KMS-11 (cell line): ENCODE data around the gene STAP2.

Source experiments
- H2AFZ ChIP-seq: fragments of 200-600 bp; sonication (generic); 2 replicates; pipeline ENCODE4 v1.6.1; 2016; ENCODE audit warnings: antibody characterized with exemption, mixed run types, low read depth
- H3K27ac ChIP-seq: fragments of 200-600 bp; sonication (generic); 2 replicates; pipeline ENCODE4 v1.6.1; 2016; ENCODE audit warnings: mild to moderate bottlenecking, mixed run types
- H3K27me3 ChIP-seq: fragments of 200-600 bp; sonication (generic); 2 replicates; pipeline ENCODE4 v1.6.1; 2017; ENCODE audit warnings: mild to moderate bottlenecking, low read depth, mixed run types, moderate library complexity; ENCODE audit not compliant: insufficient read depth
- H3K36me3 ChIP-seq: fragments of 200-600 bp; sonication (generic); 2 replicates; pipeline ENCODE4 v1.6.1; 2017; ENCODE audit warnings: mild to moderate bottlenecking, mixed run types; ENCODE audit not compliant: insufficient read depth
- H3K4me1 ChIP-seq: fragments of 200-600 bp; sonication (generic); 2 replicates; pipeline ENCODE4 v1.6.1; 2016; ENCODE audit warnings: mild to moderate bottlenecking, low read depth, mixed run types; ENCODE audit not compliant: poor library complexity, severe bottlenecking
- H3K4me2 ChIP-seq: fragments of 200-600 bp; sonication (generic); 2 replicates; pipeline ENCODE4 v1.7.0; 2016; ENCODE audit warnings: mild to moderate bottlenecking, mixed run types
- H3K4me3 ChIP-seq: fragments of 200-600 bp; sonication (generic); IDR thresholded peaks from 2 replicates; pipeline ENCODE4 v1.6.1; 2017; ENCODE audit warnings: low read depth, low read length, mixed read lengths; ENCODE audit not compliant: insufficient read depth
- H3K79me2 ChIP-seq: fragments of 200-600 bp; sonication (generic); 2 replicates; pipeline ENCODE4 v1.6.1; 2016; ENCODE audit warnings: low read depth, mixed run types; ENCODE audit not compliant: insufficient read depth
- H3K9ac ChIP-seq: fragments of 200-600 bp; sonication (generic); 2 replicates; pipeline ENCODE4 v1.6.1; 2016; ENCODE audit warnings: mild to moderate bottlenecking, mixed run types
- H4K20me1 ChIP-seq: fragments of 200-600 bp; sonication (generic); 2 replicates; pipeline ENCODE4 v1.6.1; 2016; ENCODE audit warnings: mild to moderate bottlenecking, mixed run types; ENCODE audit not compliant: insufficient read depth
- CTCF ChIP-seq: fragments of 200-600 bp; sonication (generic); conservative IDR thresholded peaks from 2 replicates; pipeline ENCODE4 v1.6.1; 2017; ENCODE audit warnings: low read depth, mild to moderate bottlenecking, antibody characterized with exemption, low read length, moderate library complexity, mixed read lengths

The STAP2 gene

GRCh38 chr19:4318460-4318859 is 20.2 kb downstream of the STAP2 start:
- no peak overlapping the region for H2AFZ ChIP-seq
- H3K36me3 ChIP-seq: no peaks in the 10 kb centered on the region
- no peak overlapping the region for H3K27ac ChIP-seq
- H3K79me2 ChIP-seq: no peaks in the 10 kb centered on the region
- no peak overlapping the region for H3K9ac ChIP-seq
- H3K27me3 ChIP-seq: no peaks in the 10 kb centered on the region; the same call in 1 of the 2 replicates
- H3K4me2 ChIP-seq: no peak overlapping the region
- no peak overlapping the region for H3K4me3 ChIP-seq
- H4K20me1 ChIP-seq: no peaks in the 10 kb centered on the region
- no peaks in the 10 kb centered on the region for H3K4me1 ChIP-seq
- no peak for TF ChIP-seq CTCF

GRCh38 chr19:4316956-4317355 is 21.7 kb downstream of the STAP2 start:
- Histone ChIP-seq H3K79me2 (no peaks in the 10 kb centered on the region), H2AFZ (no peak overlapping the region), H3K9ac (no peak overlapping the region), H3K27me3 (no peaks in the 10 kb centered on the region; the same call in 1 of the 2 replicates), H3K4me3 (no peak overlapping the region), H3K4me1 (no peaks in the 10 kb centered on the region), H3K36me3 (no peaks in the 10 kb centered on the region), H3K4me2 (no peak overlapping the region), H3K27ac (no peak overlapping the region), H4K20me1 (no peaks in the 10 kb centered on the region)
- no peak for TF ChIP-seq CTCF

DNA sequence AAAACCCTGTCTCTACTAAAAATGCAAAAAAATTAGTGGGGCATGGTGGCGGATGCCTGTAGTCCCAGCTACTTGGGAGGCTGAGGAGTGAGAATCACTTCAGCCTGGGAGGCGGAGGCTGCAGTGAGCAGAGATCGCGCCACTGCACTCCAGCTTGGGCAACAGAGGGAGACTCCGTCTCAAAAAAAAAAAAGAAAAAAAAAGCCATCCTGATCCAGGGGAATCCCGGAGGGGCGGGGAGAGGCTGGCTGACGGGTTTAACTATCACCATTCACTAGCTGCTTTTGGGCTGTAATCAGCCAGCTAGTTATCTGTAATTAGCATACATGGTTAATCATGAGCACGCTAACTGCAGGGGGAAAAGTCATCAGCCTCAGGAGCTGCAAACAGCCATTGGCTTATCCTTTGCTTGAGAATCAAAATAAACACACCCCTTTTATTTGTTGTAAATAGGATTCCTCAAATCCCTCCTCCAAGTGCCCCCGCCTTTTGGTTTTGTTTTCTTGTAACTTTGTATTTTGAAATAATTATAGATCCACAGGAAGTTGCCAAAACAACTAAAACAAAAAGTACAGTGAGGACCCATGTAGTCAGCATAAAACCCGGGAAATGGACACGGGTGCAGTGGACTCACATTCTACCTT is 24.7 kb downstream of the STAP2 start:
- TF ChIP-seq CTCF: no peak
- no peaks in the 10 kb centered on the region for H4K20me1 ChIP-seq
- H3K79me2 ChIP-seq: no peaks in the 10 kb centered on the region
- no peak overlapping the region for H3K9ac ChIP-seq
- no peaks in the 10 kb centered on the region for H3K36me3 ChIP-seq
- no peak overlapping the region for H3K4me3 ChIP-seq
- no peak overlapping the region for H3K27ac ChIP-seq
- no peak overlapping the region for H3K4me2 ChIP-seq
- no peaks in the 10 kb centered on the region; the same call in 1 of the 2 replicates for H3K27me3 ChIP-seq
- H3K4me1 ChIP-seq: no peaks in the 10 kb centered on the region
- H2AFZ ChIP-seq: no peak overlapping the region

- H2AFZ ChIP-seq: no peak overlapping the region
- no peaks in the 10 kb centered on the region; the same call in 1 of the 2 replicates for H3K27me3 ChIP-seq
- H3K4me1 ChIP-seq: no peaks in the 10 kb centered on the region
- H3K4me3 ChIP-seq: no peak overlapping the region
- no peak overlapping the region for H3K27ac ChIP-seq
- no peaks in the 10 kb centered on the region for H3K36me3 ChIP-seq
- no peak overlapping the region for H3K9ac ChIP-seq
- H3K4me2 ChIP-seq: no peak overlapping the region
- no peaks in the 10 kb centered on the region for H4K20me1 ChIP-seq
- TF ChIP-seq CTCF: no peak
- H3K79me2 ChIP-seq: no peaks in the 10 kb centered on the region
These were observed 28.1 kb downstream of the STAP2 start for GRCh38 chr19:4310247-4311121.
